Renal cortex interstitium (tissue), 11 donors: ENCODE results near the gene PSAP. TPM values are rescaled to one million over a fixed set of nuclear protein-coding genes. Genes with fewer than 3 reads are reported as not detected.
A peak's percentile ranks its signal among the peaks of the same experiment; 100 is the strongest.
"Not testable (repeated sequence)": the region's sequence is repeated elsewhere in the genome, so short reads cannot be mapped to it uniquely, and the experiment has no call there.

Experiments used
- DNase-seq, 11 donors: peaks; one replicate each; pipeline ENCODE4 v3.0.0-alpha.2; 2013; ENCODE audit warnings: low read depth in 9 of 11, low spot score in 4 of 11; ENCODE audit errors: extremely low read depth in 1 of 11
- polyA plus RNA-seq, 3 donors: library from polyadenylated mRNA; unstranded; fragments of 120-200 nt; gene quantifications; one replicate each; pipeline ENCODE4 v1.2.1, GENCODE V29; 2013; ENCODE audit not compliant: insufficient read length in 3 of 3

Gene PSAP
- polyA plus RNA-seq, 3 donors: 813 to 850 (median 831) TPM

DNA sequence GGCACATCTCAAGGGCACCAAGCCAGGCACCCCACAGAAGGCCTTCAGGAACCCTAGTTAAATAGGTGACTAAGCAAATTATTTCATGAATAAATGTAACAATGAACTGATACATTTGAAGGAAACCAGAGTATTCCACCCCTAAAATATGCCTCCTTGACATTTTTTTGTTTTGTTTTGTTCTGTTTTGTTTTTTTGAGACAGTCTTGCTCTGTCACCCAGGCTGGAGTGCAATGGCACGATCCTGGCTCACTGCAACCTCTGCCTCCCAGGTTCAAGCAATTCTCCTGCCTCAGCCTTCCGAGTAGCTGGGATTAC, 30.2 kb upstream of the PSAP start:
- DNase-seq: not testable (repeated sequence)

DNA sequence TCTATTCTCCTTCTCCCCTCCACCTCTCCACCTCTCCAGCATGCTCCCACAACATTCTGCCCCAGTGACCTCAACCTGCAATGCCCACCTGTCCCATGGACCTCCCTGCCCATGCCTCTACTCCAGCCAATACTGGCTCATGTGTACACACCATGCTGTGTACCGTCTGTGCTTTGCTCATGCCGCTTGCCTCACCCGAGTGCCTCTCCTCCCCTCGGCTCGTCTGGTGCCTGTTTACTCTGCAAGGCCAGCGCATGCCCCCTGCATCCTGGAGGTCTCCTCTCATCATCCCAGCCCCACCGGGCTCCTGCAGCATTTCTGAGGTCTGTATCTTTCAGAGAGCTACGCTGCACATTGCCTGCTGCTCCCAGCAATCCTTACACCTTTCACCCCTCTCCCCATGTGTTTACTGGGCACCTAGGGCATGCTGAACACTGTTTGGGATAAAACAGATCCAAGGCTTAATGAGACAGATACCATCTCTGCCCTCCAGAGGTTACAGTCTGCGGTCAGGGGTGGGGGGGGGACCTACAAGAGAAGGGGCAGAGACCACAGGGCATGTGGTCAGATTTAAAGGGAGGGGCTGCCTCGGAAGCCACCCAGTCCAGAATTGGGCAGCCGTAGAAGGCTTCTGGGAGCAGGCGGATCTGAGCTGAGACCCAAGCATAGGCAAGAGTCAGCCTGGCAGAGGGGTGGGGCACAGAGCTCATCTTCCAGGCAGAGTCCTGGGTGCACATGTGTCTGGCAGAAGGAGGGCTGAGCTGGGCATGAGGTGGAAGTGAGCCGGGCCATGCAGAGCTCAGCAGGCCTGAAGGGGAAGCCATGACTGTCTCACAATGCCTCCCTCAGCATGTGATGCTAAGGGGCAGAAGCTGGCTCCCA, 29.6 kb upstream of the PSAP start:
- no peak for DNase-seq

DNA sequence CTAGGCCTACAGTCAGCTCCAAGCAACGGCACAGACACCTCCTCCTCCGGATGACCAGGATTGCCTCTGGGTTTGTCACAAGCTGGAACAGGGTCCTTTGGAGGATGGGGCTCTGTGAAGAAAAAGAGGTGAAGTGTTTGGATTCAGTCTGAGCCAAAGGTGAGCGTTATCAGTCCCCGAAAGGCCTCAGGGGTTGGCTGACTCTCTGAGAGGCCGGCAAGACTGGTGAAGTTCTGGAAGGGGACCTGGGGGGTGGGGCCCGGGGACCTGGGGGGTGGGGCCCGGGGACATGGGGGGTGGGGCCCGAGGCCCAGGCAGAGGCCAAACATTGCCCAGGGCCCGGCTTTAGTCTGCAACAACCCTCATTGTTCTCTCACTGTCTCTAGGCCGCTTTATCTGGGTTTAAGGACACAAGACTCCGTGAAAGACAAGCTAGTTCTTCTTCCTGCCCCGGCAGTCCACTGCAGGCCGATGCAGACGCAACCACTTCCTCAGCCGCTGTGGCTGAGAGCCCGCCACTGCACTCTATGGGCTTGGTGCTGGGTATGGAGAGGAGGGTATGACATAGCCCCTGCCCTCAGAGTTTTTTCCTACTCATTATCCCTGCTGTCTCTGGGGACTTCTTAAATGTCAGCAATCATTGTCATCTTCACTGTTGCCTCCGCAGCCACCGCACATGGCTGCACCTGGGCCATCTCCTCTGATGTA, 27.4 kb upstream of the PSAP start:
- DNase-seq: no peak

DNA sequence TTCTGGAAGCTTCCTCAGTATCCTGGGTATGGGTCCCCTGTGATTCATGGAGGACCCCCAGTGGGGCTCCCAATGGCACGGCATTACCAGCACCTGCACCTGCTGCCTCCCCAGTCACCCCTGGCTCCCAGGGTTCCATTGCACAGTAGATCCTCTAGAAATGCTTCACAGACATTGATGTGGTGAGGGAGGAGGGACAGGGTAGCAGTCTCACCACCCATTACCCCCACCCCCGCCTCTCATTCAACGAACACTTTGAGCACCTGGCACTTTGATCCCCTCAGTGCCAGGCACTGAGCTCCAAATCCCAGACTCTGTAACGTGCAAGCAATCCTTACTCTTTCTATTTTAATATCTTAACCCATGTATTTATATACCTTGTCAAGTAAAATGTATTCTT, 26.8 kb upstream of the PSAP start:
- no peak for DNase-seq

DNA sequence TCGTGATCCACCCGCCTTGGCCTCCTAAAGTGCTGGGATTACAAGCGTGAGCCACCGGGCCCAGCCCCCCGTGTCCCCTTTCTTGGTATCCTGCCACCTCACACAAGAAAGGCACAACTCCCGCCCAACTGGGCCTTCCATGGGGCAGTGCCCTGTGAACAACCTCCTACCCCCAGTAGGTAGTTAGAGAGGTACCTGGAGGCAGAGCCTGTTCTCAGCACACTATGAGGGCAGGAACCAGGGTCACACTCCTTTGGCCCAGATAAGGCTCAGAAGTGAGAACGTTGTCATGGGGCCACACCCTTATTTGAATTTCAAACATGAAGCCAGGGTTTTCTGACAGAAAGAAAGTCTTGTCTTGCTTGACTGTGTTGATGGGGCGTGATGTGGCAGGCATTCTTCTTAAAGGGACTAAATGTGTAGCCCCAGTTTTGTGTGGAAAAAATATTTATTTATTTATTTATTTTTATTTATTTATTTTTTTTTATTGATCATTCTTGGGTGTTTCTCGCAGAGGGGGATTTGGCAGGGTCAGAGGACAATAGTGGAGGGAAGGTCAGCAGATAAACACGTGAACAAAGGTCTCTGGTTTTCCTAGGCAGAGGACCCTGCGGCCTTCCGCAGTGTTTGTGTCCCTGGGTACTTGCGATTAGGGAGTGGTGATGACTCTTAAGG, 23.8 kb upstream of the PSAP start:
- DNase-seq: not testable (repeated sequence)

DNA sequence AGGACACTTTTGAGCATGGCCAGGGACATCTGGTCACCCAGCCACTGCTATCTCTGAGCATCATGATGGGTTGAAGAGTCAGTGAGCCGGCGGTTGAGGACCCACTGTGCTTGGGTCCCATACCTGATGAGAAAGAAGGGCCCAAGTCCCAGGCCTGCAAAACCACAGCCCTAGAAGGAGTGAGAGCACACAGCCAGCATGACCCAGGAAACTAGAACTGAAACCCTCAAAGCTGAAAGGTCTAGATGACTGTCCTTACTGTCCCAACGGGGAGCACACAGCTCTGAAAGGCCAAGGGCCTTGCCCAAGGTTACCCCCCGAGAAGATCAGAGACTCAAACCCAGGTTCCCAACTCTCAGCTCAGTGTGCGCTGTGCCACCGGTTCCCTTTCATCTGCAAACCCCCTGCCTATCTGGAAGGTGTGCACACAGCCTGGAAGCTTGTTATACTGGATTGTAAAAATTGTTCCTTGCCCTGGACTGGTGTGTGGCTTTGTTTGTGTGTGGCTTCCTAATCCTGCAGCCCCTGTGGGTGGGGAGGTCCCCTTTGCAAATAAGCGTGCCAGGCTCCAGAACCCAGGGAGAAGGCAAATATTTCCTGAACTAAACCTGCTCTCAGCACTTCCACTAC, 22.6 kb upstream of the PSAP start:
- no peak for DNase-seq

DNA sequence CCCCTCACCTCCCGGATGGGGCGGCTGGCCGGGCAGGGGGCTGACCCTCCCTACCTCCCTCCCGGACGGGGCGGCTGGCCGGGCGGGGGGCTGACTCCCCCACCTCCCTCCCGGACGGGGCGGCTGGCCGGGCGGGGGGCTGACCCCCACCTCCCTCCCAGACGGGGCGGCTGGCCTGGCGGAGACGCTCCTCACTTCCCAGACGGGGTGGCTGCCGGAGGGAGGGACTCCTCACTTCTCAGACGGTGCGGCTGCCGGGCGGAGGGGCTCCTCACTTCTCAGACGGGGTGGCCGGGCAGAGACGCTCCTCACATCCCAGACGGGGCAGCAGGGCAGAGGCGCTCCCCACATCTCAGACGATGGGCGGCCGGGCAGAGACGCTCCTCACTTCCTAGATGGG, 18.6 kb upstream of the PSAP start:
- not testable (repeated sequence) for DNase-seq

DNA sequence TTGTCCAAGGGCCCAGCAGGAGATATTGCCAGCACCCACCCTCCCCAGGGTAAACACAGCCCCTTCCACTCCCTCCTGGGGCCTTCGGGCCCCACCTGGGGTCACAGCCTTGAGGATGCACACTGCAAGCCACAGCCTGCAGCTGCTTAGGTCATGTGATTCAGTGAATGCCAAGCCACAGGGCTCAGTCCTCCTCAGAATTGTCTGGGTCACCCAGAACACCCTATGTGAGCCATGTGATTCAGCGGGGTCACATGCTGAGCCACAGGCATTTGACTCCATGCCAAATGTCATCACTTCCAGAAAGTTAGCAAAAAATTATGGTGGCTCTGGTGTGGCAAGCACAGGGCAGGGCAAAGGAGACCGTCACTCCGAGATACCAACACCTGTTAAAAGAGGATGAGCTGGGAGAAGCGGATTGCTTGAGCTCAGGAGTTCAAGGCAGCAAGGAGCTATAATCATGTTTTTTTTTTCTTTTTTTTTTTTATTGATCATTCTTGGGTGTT, 17.2 kb upstream of the PSAP start:
- no peak for DNase-seq

DNA sequence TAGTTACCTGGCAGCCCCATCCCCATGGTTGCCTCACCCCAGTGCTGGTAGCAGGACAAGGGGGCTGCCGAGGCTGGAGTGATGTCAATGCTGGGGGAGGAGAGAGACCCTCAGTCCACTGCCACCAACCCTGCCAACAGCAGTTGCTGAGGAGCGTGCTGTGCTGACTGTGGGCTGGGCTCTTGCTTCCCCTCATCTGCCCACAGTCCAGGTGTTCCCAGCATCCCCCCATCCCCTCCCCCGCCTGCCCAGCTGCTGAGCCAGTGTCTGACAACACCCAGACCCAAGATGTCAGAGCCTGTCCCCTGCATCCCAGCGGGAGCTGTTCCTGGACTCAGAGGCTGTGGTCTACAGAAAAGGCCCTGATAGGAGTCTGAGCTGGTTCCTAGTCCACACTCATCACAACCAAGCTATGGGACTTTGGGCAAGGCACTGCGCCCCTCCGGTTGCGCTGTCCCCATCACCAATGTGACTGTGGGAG, 14.6 kb upstream of the PSAP start:
- DNase-seq: no peak

DNA sequence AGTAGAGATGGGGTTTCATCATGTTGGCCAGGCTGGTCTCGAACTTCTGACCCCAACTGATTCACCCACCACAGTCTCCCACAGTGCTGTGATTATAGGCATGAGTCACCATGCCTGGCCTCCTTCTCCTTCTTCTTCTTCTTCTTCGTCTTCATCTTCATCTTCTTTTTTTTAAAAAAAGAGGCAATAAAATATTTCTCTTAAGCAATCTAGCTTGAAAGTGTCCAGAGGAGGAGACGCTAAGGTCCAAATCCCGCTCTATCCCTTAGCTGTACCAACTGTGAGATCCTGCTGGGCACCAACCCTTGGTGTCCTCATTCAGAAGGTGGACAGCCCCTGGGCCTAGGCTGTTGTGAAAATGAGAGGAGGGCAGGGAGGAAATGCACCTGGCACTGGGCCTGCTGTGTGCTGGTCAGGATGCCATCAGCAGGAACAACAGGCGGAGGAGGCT, 13.9 kb upstream of the PSAP start:
- DNase-seq: no peak

DNA sequence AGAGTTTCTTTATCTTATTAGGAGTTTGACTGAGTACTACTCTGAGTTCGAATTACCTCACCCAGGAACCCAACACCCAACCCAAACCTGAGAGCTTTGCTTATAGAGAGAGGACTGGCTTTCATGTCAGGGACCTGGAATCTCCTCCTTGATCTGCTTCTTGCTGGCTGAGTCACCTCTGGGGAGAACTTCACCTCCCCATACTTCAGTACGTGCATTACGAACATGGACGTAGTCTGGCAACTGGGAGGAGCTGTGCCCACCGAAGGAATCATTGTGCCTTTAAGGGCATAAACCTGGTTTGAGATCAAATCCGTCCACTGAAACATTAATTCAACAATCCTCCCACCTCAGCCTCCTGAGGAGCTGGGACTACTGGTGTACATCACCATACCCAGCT, 12.2 kb upstream of the PSAP start:
- DNase-seq: no peak

DNA sequence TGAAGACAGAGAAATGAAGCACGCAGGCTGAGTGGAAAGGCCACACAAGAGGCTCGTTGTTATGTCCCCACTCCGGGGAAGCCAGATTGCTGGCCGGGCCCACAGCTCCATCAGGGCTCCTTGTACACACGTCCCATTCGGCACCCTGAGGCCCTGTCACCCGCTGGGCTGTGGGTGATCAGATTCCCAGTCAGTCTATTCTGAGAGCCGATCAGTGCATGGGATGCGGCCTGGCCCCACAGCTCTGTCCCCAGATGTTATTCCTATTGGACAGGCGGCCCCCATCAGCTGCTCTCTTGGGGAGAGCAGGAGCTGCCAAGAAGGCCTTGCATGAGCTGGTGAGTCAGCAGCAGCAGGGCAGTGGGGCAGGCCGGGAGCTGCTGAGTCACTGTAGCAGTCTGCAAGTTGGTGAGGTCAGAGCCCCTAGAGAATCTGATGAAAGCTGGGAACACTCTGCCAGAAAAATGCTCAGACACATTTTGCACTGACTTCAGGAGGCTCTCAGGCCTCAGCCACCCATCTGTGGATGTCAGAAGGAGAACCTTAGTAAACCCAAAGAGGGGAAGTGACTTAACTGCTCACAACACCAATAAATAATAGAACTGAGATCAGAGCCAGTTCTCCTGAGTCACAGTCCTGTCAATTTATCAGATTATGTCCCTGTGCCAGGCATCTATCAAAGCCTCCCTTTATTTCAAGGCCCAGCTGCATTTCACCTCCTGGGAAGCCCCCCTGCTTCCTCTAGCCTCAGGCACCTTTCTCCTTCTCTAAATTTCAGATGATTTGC, 9.4 kb upstream of the PSAP start:
- DNase-seq: peak in 5 of 11 donors; percentile 55 to 72 (median 69)

DNA sequence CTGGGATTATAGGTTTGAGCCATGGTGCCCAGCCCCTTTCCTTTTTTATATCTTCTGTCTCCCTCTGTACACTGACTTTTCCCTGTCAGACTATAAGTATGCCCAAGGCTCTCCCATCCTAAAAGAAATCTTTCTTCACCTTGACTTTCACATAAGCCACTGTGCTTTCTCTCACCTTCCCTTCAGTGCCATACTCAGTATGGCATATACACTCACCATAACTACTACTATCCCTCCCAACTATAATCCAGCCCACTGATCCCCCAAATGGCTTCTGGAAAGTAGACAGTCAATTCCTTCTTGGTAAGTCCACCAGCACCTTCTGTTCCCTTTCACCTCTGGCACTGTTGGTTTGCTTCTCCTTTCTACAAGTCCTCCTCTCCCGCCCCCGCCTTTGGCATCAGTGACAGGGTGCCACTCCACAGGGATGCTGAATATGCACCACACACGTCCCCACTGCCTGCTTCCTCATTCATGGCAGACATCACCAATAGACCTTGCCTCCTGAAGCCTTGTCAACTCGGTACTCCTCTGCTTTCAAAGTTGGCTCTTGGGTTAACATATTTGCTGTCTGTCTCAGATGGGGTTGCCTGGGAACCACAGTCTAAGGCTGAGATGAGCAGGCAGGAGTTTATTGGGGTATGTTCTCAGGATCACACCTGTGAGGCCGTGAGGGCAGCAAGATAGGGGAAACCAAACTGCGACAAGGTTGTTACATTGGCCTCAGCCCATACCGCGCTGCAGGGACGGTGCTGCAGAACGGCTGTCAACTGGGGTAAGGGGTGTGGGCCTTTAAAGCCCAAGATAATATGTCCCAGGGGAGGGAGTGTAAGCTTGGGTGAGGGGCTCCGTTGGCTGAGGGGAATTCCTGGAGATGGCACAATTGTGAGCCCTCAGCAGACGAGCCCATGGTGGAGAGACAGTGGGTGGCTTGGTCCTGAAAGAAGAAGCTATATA, 7.2 kb upstream of the PSAP start:
- DNase-seq: no peak

DNA sequence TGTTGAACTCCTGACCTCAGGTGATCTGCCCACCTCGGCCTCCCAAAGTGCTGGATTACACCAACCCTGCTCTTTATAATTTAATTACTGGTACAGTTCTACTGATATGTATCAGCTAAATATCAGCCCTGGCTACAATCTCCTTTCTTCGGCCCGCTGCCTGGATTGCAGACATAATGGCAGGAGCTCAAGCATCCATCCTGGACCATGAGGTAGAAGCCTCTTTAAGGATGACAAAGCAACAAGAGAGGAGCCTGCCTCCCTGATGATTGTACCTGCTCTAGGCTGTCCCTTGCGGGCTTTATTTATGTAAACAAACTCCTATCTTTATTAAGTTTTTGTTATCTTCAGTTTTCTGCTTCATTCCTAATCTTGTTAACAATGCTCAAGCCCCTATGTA, 5.6 kb upstream of the PSAP start:
- DNase-seq: no peak

DNA sequence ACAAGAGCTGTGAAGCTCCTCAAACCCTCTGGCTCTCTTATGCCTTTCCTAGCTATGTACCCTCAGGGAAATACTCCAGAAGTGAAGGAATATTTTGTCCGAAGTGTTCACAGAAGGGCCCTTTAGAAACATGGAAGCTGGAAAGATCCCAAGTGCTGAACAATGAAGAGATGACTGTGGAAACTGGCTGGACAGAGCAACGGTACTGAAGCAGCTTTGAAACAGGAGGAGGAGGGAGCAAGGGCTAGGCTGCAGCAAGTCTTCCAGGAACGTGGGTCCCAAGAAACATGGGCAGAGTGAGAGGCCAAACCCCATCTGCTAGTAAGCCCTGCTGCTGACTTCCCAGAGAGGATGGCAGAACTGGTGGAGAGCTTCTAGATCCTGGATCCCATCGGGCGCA, 3.0 kb upstream of the PSAP start:
- no peak for DNase-seq

DNA sequence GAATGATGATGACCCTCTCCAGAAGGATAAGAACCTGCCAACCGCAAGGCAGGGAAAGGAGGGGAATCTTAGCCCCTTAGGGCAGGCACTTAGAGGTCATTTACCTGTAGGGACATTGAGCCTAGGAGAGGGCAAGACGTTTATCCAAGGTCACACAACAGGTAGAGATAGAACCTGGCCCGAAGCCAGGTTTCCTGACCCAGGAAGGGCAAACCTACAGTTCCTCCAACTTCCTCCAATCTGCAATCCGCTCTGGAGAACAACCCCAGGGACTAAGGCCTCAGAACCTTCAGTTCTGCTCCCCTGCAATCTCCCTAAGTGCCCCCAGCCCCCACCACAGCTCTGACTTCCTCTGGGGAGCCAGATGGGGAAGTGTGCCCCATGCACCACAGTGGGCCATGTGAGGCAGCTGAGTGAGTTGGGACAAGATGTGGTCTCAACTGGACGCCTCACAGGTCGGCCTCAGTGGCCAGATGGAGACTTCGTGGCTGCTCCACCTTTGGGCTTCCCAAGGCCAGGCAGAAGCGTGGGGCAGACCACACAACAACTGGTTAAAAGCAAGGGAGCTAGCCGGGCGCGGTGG, 1.4 kb upstream of the PSAP start:
- no peak for DNase-seq

DNA sequence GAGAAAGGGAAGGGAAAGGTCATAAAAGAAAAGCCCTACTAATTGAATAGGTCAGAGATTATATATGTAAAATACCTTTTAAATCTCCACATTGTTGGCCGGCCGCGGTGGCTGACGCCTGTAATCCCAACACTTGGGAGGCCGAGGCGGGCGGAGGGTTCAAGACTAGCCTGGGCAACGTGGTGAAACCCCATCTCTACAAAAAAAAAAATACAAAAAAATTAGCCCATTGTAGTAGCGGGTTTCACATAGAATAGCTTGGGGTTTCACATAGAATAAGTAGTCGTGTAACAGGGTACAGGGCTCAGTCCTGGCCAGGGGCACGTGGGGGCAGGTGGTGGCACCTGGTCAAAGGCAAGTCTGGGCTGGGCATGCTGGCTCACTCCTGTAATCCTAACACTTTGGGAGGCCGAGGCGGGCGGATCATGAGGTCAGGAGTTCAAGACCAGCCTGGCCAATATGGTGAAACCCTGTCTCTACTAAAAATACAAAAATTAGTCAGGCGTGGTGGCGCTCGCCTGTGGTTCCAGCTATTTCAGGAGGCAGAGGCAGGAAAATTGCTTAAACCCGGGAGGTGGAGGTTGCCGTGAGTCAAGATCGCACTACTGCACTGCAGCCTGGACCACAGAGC, 529 bp upstream of the PSAP start:
- not testable (repeated sequence) for DNase-seq
